Measurements from ENCODE around the gene APOL6. TPM values are rescaled to one million over a fixed set of nuclear protein-coding genes. Genes with fewer than 3 reads are reported as not detected.
"Not testable (repeated sequence)": the region's sequence is repeated elsewhere in the genome, so short reads cannot be mapped to it uniquely, and the experiment has no call there.

The APOL6 gene
- total and polyA plus RNA-seq, 7 donors, result 0.87 to 9.5 (median 2.4) TPM

DNA sequence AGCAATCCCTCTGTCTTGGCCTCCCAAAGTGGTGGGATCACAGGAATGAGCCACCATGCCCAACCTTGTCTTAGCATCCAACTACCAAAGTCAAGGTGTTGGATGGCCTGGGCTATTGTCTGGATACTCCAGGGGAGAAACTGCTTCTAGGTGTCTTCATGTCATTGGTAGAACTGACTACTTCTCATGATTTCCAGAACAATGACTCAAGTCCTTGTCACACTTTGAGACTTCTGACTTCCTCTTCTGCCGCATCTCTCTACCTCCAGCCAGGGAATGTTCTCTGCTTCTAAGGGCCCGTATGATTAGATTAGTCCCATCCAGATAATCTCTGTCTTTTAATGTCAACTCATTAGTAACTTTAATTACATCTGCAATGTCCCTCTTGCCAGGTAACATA is 30.6 kb downstream of the APOL6 start:
- Histone ChIP-seq H3K9me3 (peaks cover 8% of the 10 kb centered on the region), H3K4me1 (peaks cover 11% of the 10 kb centered on the region), H3K4me3 (no peak overlapping the region), H3K36me3 (ENCODE audit: insufficient read depth in 1 of 2, low read depth in 1 of 2) (no peaks in the 10 kb centered on the region), H3K27me3 (ENCODE audit: insufficient read depth in 3 of 3, low read length in 2 of 3) (no peaks in the 10 kb centered on the region), H3K27ac (peak overlapping the region; percentile 67)
- DNase-seq, result no peak
- 74 to 86% (median 80%) methylated on average over 2 of the region's 2 CpGs for WGBS, 3 donors
- ATAC-seq, result no peak
- TF ChIP-seq, protein P1, sequence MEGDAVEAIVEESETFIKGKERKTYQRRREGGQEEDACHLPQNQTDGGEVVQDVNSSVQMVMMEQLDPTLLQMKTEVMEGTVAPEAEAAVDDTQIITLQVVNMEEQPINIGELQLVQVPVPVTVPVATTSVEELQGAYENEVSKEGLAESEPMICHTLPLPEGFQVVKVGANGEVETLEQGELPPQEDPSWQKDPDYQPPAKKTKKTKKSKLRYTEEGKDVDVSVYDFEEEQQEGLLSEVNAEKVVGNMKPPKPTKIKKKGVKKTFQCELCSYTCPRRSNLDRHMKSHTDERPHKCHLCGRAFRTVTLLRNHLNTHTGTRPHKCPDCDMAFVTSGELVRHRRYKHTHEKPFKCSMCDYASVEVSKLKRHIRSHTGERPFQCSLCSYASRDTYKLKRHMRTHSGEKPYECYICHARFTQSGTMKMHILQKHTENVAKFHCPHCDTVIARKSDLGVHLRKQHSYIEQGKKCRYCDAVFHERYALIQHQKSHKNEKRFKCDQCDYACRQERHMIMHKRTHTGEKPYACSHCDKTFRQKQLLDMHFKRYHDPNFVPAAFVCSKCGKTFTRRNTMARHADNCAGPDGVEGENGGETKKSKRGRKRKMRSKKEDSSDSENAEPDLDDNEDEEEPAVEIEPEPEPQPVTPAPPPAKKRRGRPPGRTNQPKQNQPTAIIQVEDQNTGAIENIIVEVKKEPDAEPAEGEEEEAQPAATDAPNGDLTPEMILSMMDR (IDR thresholded peaks at IDR 0.05), result no peak
- intact Hi-C loops (cut with DNase I), result loop anchor here in 1 of 2 donors (5.0 kb wide), 1 partner anchor 47 kb away; no protein-coding TSS in a partner anchor

DNA sequence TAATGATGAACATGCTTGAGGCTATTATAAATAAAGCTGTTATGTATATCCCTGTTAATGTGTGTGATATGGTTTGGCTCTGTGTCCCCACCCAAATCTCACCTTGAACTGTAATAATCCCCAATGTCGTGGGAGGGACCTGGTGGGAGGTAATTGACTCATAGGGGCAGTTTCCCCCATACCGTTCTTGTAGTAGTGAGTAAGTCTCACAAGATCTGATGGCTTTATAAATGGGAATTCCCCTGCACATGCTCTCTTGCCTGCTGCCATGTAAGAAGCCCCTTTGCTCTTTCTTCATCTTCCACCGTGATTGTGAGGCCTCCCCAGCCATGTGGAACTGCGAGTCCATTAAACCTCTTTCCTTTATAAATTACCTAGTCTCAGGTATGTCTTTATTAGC is 31.2 kb downstream of the APOL6 start:
- not testable (repeated sequence) for H3K27ac ChIP-seq; DNase-seq; H3K4me3 ChIP-seq; H3K9me3 ChIP-seq; ATAC-seq; H3K36me3 ChIP-seq (ENCODE audit: insufficient read depth in 1 of 2, low read depth in 1 of 2); H3K27me3 ChIP-seq (ENCODE audit: insufficient read depth in 3 of 3, low read length in 2 of 3)
- intact Hi-C loops (cut with DNase I), result loop anchor here in 1 of 2 donors (5.0 kb wide), 1 partner anchor 47 kb away; no protein-coding TSS in a partner anchor
- 66 to 79% (median 69%) methylated on average over 4 of the region's 4 CpGs for WGBS, 3 donors
- H3K4me1 ChIP-seq, result peaks cover 13% of the 10 kb centered on the region

DNA sequence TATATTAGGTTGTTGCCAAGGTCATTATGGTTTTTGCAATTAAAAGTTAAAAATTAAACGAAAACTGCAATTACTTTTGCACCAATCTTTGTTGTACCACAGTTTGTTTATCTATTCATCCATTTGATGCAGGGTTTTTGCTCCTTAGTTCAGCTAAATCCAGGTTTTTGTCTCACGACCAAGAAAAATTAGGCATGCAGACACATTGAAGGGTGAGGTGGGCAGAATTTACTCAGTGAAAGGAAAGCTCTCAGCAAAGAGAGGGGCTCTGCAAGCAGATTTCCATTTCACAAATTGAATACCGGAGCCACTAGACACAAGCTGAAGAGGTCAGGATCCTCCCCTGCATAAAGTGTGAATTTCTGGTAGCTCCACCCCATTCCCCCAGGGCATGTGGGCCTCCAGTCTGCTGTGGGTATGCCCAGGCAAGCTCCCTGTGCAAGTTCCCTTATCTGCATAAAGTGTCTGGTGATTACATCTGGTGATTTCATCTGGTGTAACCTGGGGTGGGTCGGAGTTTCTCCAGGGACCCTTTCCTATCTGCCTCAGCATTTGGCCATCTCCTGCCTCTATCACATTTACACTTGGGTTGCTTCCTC is 33.3 kb downstream of the APOL6 start:
- TF ChIP-seq, protein P1 (IDR thresholded peaks at IDR 0.05), result no peak
- no peaks in the 10 kb centered on the region for H3K27me3 ChIP-seq (ENCODE audit: insufficient read depth in 3 of 3, low read length in 2 of 3)
- H3K36me3 ChIP-seq (ENCODE audit: insufficient read depth in 1 of 2, low read depth in 1 of 2), result no peaks in the 10 kb centered on the region
- no peak overlapping the region for H3K4me3 ChIP-seq
- intact Hi-C loops (cut with DNase I), result loop anchor here in 1 of 2 donors (10.0 kb wide), 1 partner anchor 233 kb away; no protein-coding TSS in a partner anchor
- H3K4me1 ChIP-seq, result peaks cover 23% of the 10 kb centered on the region
- DNase-seq, result no peak
- no peak for ATAC-seq
- 81 to 90% (median 83%) methylated on average over 4 of the region's 4 CpGs for WGBS, 3 donors
- no peak overlapping the region for H3K27ac ChIP-seq
- H3K9me3 ChIP-seq, result no peaks in the 10 kb centered on the region

DNA sequence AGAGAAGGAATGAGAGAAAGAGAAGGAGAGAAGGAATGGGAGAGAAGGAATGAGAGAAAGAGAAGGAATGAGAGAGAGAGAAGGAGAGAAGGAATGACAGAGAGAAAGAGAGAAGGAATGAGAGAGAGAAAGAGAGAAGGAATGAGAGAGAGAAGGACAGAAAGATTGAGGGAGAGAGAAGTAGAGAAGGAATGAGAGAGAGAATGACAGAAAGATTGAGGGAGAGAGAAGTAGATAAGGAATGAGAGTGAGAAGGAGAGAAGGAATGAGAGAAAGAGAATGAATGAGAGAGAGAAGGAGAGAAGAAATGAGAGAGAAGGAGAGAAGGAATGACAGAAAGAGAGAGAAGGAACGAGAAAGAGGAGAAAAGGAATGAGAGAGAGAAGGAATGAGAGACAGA is 35.3 kb downstream of the APOL6 start:
- ATAC-seq (no peak), DNase-seq (no peak)
- no peaks in the 10 kb centered on the region for H3K36me3 ChIP-seq (ENCODE audit: insufficient read depth in 1 of 2, low read depth in 1 of 2)
- no peaks in the 10 kb centered on the region for H3K9me3 ChIP-seq
- peaks cover 16% of the 10 kb centered on the region for H3K4me1 ChIP-seq
- intact Hi-C loops (cut with DNase I), result loop anchor here in 1 of 2 donors (10.0 kb wide), 1 partner anchor 231 kb away; no protein-coding TSS in a partner anchor
- no peak overlapping the region for H3K4me3 ChIP-seq
- H3K27me3 ChIP-seq (ENCODE audit: insufficient read depth in 3 of 3, low read length in 2 of 3), result no peaks in the 10 kb centered on the region
- TF ChIP-seq, protein P1 (IDR thresholded peaks at IDR 0.05), result no peak
- peak overlapping the region; percentile 92 for H3K27ac ChIP-seq
- 86 to 100% (median 87%) methylated on average over 1 of the region's 1 CpG for WGBS, 3 donors

DNA sequence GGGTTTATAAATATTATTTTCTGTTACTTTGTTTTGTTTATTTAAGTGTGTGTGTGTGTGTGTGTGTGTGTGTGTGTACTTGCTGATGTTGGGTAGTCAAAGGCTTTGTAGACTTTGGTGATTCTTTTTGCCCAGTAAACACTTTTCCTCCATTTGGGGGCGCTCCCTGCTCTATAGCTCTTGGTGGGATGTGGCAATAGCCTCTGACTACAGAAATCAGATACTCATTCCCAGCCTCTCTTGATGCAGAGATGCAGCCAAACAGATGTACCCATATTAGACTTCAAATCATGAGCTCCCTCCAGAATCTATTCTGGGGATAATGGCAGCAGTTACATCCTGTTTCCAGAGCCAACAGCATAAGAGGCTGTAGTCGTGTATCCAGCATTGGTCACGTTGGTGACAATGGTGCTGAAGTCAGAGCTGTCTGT is 36.0 kb downstream of the APOL6 start:
- peak; percentile 91 to 98 (median 96) for ATAC-seq
- H3K27me3 ChIP-seq (ENCODE audit: insufficient read depth in 3 of 3, low read length in 2 of 3), result no peaks in the 10 kb centered on the region
- H3K9me3 ChIP-seq, result no peaks in the 10 kb centered on the region
- H3K27ac ChIP-seq, result peak overlapping the region; percentile 92
- H3K36me3 ChIP-seq (ENCODE audit: insufficient read depth in 1 of 2, low read depth in 1 of 2), result no peaks in the 10 kb centered on the region
- peaks cover 19% of the 10 kb centered on the region for H3K4me1 ChIP-seq
- TF ChIP-seq, protein P1 (IDR thresholded peaks at IDR 0.05), result peak; percentile 31
- no peak overlapping the region for H3K4me3 ChIP-seq
- intact Hi-C loops (cut with DNase I), result loop anchor here (1.0 to 10.0 kb wide), 3 partner anchors 231 to 439 kb away; no protein-coding TSS in a partner anchor
- DNase-seq, result no peak
- 5 to 12% (median 10%) methylated on average over 3 of the region's 3 CpGs for WGBS, 3 donors
